NCI-H774 (cell line): ENCODE measurements around the gene MAML3.
"Not testable (repeated sequence)": the region's sequence is repeated elsewhere in the genome, so short reads cannot be mapped to it uniquely, and the experiment has no call there.

Experiments used
- DNase-seq: peaks from one replicate; lab custom pipeline; 2025; lab: John Stamatoyannopoulos, UW

The MAML3 gene

DNA sequence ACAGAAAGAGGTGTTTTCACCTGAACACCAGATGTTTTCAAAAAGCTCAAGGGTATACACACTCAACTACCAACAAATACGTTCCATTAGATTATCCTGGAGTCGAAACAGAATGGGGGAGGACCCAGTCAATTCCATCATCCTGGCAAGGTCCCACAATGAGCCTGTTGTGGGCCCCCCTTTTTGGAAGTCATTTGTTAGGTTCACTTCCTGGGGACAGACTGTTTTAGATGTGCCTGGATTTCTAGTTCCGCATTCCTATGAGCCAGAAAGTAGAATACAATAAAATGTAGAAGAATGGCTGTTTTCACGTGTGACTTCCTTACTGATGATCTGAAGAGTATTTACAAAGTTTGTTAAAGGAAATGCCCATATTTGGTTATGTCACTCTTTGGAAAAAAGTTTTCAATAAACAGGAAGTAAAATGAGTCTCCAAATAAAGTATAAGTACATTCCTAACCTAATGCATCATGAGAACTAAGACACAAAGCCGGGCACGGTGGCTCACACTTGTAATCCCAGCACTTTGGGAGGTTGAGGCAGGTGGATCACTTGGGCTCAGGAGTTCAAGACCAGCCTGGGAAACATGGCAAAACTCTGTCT, 192.5 kb downstream of the MAML3 start:
- no peak for DNase-seq

DNA sequence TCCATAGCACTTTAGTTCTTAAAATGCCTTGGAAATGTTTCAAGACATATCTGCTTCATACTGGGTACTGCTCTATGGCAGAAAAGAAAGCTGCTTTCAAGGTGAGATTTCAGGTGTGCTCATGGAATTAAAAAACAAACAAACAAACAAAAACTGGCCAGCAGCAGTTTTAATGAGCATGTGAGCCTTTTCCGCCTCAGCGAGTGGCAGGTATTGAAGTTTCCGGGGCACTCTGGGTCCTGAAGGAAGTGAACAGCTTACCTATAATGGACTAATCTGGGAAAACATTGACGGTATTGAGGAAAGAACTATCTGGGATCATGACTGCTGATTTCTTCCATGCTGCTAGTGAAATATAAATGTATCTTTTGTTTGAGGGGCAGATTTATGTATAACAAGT, 194.6 kb downstream of the MAML3 start:
- no peak for DNase-seq

DNA sequence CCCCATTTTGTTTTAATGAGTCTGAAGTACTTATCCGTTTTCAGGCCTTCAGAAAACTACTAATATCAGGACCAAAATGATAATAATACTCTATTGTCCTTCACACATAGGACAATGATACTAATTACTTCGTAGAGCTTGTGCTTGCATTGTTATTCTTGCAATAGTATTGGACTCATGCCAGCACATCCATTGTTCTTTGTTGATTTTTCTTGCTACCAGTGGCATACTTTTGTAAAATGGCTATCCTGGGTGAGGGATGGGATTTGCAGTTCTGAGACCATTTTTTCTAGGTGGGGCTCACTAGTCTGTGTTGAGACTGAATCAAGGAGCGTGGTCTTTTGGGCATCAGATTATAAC, 195.3 kb downstream of the MAML3 start:
- DNase-seq: no peak

DNA sequence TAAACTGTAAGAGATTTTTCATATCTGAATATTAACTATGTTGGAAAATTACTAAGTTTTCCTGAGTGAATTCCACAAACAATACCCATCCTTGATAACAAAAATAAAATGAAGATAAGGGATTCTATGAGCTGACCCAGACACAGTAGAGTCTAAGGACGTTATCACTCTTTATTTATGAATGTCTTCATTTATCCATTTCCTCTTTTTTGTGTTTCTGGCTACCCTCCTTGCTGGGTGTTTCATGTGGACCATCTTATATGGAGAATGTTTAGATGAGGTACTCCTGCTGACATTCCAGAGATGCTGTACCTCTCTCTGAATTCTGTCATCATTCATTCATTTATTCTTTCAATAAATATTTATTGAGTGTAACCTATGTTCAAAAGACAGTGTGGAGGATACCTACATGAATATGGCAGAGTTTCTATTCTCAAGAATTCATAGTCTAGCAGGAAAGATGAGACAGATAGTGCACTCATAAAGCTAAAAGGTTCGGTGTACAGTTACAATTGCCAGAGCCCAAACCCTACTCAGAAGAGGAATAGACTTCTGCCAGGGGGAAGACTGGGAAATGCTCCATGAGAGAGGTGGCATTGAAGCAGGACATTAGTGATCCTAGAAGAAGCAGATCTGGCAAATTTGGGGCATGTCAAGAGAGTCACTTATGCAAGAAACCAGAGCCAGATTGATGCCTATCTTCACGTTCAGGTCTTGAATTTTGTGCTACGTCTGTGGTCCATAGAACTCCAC, 195.8 kb downstream of the MAML3 start:
- DNase-seq: no peak

DNA sequence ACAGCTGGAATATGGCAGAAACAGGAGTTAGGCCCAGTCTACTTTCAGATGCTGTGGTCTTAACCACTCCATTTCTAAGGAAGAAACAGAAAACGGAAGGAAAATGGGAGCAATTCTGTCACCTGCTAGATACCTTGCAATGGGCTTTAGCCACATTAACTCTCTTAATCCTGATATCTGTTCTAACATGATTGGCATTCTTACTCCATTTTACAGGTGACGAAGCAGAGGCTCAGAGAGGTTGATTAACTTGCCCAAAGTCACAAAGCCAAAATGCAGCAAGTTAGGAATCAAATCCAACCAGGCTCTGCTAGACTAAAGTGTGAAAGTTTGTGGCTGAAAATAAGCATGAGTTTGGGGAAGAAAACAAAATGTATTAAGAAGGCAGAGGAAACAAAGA, 196.9 kb downstream of the MAML3 start:
- DNase-seq: no peak

DNA sequence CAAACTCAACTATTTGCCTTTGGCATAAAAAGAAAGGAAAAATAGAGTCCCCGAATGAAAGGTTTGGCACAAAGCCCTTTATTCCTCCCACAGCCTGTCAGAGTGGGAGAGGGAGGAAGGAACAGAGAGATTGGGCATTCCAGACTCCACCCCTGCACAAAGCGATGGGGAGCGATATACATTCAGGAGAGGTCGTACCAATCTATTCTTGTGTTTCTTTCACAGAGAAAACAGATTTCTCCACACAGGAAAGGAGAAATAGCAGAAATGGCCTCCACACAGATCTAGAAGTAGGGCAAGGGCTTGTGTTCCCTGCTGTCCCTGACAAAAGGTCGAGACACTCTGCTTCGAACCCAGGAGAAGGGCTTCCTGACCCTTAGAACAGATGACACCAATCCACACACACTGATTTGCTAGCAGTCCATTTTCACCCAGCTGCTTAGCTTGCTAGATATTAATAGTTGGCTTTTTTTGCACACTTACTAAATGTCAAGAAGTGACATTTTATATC, 197.4 kb downstream of the MAML3 start:
- DNase-seq: no peak

DNA sequence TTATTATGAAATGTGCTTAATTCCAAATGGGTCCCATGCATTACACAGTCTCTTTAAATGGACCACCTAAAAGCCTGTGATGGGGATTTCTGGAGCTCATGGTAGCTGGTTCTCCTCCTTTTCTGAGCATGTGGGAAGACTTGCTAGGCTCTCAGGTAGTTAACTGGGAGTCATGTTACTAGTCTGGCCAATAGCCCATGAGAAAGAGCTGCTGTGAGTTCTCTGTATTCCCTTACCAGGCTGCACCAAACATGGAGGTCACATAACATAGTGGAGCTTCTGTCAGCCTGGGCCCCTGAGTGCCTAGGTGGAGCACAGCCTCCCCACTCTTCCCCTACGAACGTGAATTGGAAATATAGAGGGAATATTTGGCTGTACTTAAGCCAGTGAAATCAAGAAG, 198.4 kb downstream of the MAML3 start:
- no peak for DNase-seq

DNA sequence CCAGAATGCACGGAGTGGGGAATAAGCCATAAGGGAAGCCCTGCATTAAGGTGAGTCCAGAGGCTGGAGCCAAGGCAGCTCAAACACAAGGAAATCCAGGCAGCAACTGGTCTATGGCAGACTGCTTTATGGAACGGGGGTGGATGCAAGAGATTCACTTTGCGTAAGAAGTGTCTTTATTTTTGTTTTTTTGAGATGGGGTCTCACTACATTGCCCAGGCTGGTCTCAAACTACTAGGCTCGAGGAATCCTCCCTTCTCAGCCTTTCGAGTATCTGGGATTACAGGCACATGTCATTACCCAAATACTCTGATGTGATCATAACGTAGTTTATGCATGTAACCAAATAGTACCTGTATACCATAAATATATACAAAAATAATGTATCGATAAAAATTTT, 199.5 kb downstream of the MAML3 start:
- no peak for DNase-seq

DNA sequence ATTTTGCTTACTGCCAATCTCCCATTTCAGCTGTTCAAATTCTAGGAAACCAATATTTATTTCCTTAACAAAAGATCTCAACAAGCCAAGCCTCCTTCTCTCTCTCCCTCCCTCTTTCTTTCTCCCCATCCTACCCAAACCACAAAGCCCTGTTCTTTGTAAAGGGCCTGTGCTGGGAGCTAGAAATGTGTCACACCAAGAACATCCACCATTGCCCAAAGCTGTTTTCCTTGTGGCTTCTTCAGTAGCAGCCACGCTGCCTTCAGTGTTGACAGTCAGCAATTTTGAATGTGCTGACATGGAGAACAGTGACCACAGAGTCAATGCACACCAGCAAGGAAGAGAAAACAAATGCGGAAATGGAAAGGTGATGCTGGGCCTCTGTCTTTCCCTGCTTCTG, 203.0 kb downstream of the MAML3 start:
- DNase-seq: no peak

DNA sequence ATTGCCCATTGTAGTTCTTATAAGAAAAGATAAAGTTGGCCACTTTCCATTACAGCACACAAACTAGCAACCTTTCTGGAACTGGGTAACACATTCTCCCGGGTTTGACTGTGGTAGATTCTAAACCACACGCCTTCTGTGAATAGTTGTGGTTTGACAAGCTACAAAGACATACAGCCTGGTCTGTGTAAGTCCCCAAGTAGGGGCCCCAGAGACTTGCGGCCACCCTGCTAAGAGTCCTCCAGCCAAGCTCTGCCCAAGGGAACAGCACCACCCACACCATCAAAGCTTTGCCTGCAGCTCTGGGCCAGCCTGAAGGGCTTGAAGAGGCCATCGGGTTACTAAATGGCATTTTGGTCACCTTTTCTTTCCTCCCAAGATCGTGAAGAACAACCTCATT, 203.4 kb downstream of the MAML3 start:
- DNase-seq: no peak

DNA sequence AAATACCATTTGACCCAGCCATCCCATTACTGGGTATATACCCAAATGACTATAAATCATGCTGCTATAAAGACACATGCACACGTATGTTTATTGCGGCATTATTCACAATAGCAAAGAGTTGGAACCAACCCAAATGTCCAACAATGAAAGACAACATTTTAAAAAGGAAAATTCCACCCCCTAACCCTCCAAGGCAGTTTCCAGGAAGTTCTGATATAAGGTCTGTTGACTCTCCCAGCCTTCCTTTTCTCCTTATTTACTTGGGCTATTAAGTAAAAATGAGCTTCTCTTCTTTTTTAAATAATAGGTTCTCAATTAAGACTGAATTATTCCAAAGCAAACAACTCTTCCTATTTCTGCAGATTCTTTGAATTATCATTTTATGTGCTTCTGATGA, 209.1 kb downstream of the MAML3 start:
- not testable (repeated sequence) for DNase-seq

DNA sequence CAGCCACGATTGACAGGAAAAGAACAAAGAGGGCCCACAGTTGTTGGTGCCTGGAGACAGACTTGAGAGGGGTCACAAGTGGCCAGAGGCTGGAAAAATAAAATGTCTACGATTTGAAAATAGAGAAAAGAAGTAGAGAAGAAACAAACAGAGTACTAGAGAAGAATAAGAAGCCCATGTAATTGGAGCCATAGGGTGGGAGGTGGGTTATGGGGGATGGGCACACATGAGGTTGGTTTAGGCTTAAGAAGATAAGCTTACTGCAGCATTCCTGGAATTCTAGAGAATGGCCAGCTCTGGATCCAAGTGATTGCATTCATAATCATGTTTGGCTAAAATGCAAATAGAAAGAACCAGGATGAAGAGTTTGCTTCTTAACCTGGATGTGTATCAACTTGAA, 210.7 kb downstream of the MAML3 start:
- DNase-seq: no peak

DNA sequence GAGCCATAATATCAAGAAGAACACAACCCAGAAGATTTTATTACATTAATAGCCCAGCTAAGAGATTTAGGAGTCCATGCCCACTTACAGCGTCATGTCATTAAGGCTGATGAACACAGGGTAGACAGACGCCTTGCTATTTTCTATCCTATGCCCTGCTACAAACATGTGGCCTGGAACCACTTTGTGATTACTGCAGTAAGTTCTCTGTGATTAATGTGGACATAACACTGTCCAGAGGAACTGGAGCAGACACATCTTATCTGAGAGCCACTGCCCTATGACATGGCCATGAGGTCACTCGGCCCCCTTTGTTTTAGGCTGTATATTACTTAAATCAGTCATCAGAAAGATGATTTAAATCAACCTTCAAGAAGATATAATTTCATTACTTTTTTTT, 211.7 kb downstream of the MAML3 start:
- no peak for DNase-seq

DNA sequence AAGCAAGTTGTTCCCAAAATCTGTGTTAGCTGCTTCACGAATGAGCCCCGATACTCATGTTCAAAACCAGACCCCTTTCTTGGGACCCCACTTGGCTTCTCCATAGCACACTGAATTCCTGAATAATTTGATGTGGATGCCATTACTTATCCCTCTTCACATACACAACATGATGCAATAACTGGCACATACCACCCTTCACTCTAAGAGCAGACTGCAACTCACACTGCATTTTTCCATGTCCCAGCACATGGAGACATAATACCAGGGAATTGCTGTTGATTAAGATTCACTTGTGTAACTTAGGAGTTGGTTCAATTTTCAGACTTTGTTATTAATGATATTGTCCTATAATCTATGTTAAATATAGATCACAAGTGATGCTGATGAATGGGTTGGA, 213.4 kb downstream of the MAML3 start:
- no peak for DNase-seq

DNA sequence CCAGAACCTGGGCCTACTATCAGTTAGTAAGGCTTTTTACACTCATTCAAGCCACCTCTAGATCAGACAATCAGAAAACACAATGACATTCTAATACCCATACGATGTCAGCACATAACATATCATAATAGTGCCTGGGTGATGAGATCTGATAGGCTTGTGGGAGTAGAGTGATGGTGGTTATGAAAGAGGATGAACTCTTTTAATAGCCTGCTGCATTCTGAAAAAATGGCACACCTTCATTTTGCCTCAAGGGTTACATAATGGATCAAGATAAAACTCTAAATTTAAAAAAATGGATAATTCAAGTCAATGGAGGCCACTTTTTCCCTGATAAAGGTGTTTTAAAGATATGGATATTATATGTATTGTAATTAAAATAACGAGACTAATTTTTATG, 215.6 kb downstream of the MAML3 start:
- DNase-seq: no peak

DNA sequence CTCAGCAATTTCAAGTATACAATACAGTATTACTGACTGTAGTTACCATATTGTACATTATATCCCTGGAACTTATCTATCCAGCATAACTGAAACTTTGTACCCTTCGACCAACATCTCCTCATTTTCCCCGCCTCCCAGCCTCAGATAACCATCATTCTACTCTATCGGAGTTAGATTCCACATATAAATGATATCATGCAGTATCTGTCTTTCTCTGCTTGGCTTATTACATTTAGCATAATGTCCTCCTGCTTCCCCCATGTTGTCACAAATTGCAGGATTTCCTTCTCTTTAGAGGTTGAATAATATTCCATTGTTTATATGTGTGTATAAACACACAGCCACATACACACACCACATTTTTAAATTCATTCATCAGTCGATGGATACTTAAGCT, 218.1 kb downstream of the MAML3 start:
- no peak for DNase-seq

DNA sequence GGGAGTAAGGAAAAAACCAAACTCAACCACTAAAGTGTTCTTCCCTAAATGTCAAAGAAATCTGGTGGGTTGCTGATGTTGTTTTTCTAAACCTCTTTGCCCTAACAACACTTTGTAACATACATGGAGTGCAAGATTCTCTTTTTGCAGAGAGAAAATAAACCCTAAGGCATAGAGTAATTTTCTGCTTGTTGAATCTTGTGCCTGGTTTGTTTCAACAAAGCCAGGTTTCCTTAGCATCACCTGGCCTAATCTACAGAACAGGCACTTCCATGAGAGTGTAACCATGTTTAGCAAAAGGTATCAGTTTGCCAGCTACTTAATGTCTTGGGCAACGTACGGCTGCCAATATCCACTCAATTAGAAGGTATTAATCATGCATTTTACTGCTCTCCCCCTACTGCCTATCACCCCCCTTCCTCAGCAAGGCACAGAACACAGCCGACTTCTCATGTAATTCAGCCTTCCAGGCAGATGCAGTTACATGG, 219.2 kb downstream of the MAML3 start:
- DNase-seq: no peak

DNA sequence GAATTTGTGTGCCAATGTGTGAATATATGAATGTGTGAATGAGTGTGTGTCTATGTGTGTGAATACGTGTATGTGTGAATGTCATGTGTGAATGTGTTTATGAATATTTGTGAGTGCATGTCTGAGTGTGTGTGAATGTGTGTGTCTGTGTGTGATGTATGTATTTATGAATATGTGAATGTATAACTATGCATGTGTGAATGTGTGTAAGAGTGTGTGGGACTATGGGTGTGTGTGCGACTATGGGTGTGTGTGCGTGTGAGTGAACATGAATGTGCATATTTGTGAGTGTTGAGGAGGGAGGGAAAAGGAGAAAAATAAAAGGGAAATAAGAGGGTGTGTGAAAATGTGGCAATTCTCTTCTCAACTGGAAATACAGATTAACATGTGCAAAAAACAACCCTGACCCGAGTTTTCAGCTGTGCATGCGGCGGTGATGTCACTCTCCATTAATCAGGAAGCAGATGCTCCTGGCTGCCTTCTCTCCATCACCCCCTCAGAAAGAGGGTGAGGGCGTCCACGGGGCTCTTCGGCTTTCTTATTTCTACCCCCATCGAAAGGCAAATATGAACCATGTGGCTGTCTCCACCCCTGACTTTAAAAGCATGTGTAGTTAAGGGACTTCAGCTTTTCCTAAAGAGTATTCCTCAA, 219.8 kb downstream of the MAML3 start:
- DNase-seq: no peak

DNA sequence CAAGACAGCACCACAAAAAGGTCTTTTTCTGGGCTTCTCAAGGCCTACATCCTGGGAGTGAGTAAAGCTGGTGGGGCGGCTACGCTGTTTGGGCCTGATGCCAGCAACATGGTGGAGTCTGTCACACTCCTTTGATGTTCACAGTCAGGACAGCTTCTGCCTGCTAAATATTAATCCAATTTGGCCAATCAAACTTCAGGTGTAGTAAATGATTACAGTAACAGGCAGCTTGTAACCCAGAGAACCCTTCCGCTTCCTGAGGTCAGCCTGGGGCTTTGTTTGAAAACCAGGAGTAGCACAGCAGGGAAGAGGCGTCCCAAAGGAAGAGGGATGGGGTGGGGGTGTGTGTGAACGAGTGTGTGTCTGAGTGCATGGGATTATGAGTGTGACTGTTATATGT, 220.4 kb downstream of the MAML3 start:
- DNase-seq: no peak

DNA sequence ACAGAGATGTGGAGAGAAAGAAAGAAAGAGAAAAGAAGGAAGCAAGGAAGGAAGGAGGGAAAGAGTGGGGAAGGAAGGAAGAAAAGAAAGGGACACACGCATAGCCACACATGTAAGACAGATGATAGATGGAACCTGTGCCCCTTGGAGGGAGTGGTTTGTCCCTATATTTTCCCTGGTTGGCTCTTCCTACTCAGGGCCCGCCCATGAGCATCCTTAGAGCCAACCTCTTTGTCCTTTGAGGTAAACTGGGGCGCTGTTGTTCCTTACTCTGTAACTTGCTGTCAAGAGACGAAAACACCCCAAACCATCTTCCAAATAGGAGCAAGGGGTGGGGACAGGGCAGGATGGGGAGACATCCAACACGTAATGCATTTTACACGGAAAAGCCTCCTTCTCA, 220.9 kb downstream of the MAML3 start:
- DNase-seq: no peak

DNA sequence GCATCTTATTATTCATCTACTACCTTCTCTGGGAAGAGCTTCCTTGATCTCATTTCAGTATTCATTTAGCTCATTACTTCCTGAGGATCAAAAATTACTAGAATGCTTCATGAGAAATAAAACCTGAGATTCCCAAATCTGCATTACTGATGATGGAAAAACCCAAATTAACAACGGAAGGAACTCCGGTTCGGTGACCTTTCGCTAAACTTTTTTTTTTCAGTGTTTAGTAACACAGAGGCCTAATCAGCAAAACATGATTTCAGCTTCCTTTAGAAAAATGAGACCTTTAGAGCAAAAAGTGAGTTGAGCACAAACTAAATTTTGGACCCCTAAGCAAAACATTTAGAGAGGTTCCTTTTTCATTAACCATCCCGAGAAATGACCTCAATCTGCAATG, 229.2 kb downstream of the MAML3 start:
- no peak for DNase-seq

DNA sequence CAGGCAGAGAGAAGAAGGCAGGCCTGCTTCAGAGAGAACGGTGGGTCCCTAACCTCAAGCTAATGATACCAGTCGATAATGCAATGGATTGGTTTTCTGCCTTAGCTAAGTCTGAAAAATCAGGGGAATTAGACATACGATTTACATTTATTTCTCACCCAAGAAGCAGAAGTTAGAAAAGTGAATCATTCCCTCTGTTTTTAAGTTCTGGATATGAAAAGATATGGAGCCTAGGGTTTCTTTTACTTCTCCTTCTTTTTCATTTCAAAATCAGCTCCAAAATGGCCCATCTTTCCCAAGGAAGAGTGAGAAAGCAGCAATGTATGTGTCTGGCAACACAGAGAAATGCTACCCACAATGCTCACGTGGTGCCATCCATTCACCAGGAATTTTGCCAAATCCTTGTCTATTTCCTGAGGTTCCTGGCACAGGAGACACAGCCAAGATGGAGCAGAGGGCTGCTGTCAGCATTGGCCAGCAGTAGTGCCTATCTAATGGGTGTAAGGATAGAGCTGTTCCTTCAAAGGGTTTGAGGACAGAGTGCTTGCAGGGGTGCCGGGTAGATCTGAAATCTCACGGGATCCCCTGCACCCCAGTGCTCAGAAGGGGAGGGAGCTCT, 231.5 kb downstream of the MAML3 start:
- DNase-seq: no peak
